ENCODE measurements around the gene FTCDNL1.

FTCDNL1 gene

DNA sequence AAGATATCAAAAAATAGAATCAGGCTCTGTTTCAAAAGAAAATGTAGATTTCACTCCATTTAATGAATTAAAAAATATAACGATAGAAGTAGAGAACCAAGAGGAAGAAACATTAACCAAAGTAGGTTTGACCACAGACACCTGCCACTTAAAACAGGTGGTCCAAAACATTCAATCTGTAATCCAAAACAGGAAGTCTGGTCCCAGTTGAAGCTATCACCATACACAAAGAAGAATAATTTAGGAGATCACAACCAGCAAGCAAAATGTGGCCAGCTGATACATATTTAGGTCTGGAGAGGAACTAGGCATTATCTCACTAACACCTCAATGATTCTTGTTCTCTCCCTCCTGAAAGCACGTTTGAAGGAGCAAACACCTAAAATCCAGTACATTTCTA lies 73.1 kb downstream of the FTCDNL1 start:
- no peak for DNase-seq
- Histone ChIP-seq H3K27ac (ENCODE audit: low read length) (no peak overlapping the region), H4K20me1 (ENCODE audit: insufficient read depth, low read length) (no peaks in the 10 kb centered on the region), H3F3A (ENCODE audit: insufficient read depth, low read length) (no peaks in the 10 kb centered on the region), H3K4me2 (ENCODE audit: low read depth, low read length) (no peak overlapping the region), H2AFZ (ENCODE audit: low read length) (no peak overlapping the region), H3K9me2 (replicated peaks; ENCODE audit: insufficient read depth, low read length) (no peaks in the 10 kb centered on the region), H3K79me2 (ENCODE audit: low read length) (no peaks in the 10 kb centered on the region), H3K9me3 (replicated peaks; ENCODE audit: insufficient read depth, low read length) (no peaks in the 10 kb centered on the region), H3K9ac (ENCODE audit: low read length) (no peak overlapping the region), H3K27me3 (replicated peaks; ENCODE audit: insufficient read depth, low read length) (no peaks in the 10 kb centered on the region), H3K36me3 (replicated peaks; ENCODE audit: insufficient read depth, low read length) (no peaks in the 10 kb centered on the region), H3K4me1 (ENCODE audit: low read length) (no peaks in the 10 kb centered on the region), H3K4me3 (ENCODE audit: low read length) (no peak overlapping the region)
- no peak for TF ChIP-seq EZH2phosphoT487 (IDR thresholded peaks at IDR 0.05; ENCODE audit: low read length)
- TF ChIP-seq, protein P1, sequence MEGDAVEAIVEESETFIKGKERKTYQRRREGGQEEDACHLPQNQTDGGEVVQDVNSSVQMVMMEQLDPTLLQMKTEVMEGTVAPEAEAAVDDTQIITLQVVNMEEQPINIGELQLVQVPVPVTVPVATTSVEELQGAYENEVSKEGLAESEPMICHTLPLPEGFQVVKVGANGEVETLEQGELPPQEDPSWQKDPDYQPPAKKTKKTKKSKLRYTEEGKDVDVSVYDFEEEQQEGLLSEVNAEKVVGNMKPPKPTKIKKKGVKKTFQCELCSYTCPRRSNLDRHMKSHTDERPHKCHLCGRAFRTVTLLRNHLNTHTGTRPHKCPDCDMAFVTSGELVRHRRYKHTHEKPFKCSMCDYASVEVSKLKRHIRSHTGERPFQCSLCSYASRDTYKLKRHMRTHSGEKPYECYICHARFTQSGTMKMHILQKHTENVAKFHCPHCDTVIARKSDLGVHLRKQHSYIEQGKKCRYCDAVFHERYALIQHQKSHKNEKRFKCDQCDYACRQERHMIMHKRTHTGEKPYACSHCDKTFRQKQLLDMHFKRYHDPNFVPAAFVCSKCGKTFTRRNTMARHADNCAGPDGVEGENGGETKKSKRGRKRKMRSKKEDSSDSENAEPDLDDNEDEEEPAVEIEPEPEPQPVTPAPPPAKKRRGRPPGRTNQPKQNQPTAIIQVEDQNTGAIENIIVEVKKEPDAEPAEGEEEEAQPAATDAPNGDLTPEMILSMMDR (IDR thresholded peaks at IDR 0.05; ENCODE audit: low read length): no peak
- TF ChIP-seq EZH2 (optimal IDR thresholded peaks at IDR 0.05; ENCODE audit: low read depth, low read length): no peak

- Histone ChIP-seq H3K4me2 (ENCODE audit: low read depth, low read length) (no peak overlapping the region), H3K79me2 (ENCODE audit: low read length) (no peaks in the 10 kb centered on the region), H3K27me3 (replicated peaks; ENCODE audit: insufficient read depth, low read length) (no peaks in the 10 kb centered on the region), H3K9me2 (replicated peaks; ENCODE audit: insufficient read depth, low read length) (no peaks in the 10 kb centered on the region), H3K4me1 (ENCODE audit: low read length) (no peaks in the 10 kb centered on the region), H2AFZ (ENCODE audit: low read length) (no peak overlapping the region), H3K9me3 (replicated peaks; ENCODE audit: insufficient read depth, low read length) (no peaks in the 10 kb centered on the region), H3K9ac (ENCODE audit: low read length) (no peak overlapping the region), H4K20me1 (ENCODE audit: insufficient read depth, low read length) (no peaks in the 10 kb centered on the region), H3K36me3 (replicated peaks; ENCODE audit: insufficient read depth, low read length) (no peaks in the 10 kb centered on the region), H3F3A (ENCODE audit: insufficient read depth, low read length) (no peaks in the 10 kb centered on the region), H3K4me3 (ENCODE audit: low read length) (no peak overlapping the region), H3K27ac (ENCODE audit: low read length) (no peak overlapping the region)
- DNase-seq: no peak
- TF ChIP-seq EZH2phosphoT487 (IDR thresholded peaks at IDR 0.05; ENCODE audit: low read length): no peak
- TF ChIP-seq EZH2 (optimal IDR thresholded peaks at IDR 0.05; ENCODE audit: low read depth, low read length): no peak
- TF ChIP-seq, protein P1 (IDR thresholded peaks at IDR 0.05; ENCODE audit: low read length): no peak
Measured at GRCh38 chr2:199777315-199777714, 73.7 kb downstream of the FTCDNL1 start.

DNA sequence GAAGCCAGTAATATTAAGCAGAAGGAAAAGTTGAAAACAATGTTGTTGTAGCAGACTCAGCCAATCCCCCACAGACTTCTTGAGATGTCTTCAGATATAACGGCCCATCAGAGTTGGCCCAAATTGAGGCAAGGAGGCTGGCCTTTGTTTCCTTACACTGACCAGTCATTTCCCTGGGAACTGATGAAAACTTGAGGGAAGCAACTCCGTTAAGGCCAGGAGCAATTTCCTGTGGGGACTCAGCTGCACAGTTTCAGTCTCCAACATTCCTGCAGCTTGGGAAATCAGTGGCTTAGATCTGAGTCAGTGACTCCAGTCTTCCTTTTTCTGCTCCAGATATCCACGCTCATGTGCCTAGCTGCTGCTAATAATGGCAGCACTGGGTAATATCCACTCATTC lies 75.7 kb downstream of the FTCDNL1 start:
- DNase-seq: no peak
- Histone ChIP-seq H3K27me3 (replicated peaks; ENCODE audit: insufficient read depth, low read length) (no peaks in the 10 kb centered on the region), H3K27ac (ENCODE audit: low read length) (no peak overlapping the region), H3K4me2 (ENCODE audit: low read depth, low read length) (no peak overlapping the region), H3K4me1 (ENCODE audit: low read length) (no peaks in the 10 kb centered on the region), H3K9me3 (replicated peaks; ENCODE audit: insufficient read depth, low read length) (no peaks in the 10 kb centered on the region), H2AFZ (ENCODE audit: low read length) (no peak overlapping the region), H3K79me2 (ENCODE audit: low read length) (no peaks in the 10 kb centered on the region), H3K4me3 (ENCODE audit: low read length) (no peak overlapping the region), H3K9ac (ENCODE audit: low read length) (no peak overlapping the region), H4K20me1 (ENCODE audit: insufficient read depth, low read length) (no peaks in the 10 kb centered on the region), H3K9me2 (replicated peaks; ENCODE audit: insufficient read depth, low read length) (no peaks in the 10 kb centered on the region), H3K36me3 (replicated peaks; ENCODE audit: insufficient read depth, low read length) (no peaks in the 10 kb centered on the region), H3F3A (ENCODE audit: insufficient read depth, low read length) (no peaks in the 10 kb centered on the region)
- TF ChIP-seq EZH2phosphoT487 (IDR thresholded peaks at IDR 0.05; ENCODE audit: low read length): no peak
- no peak for TF ChIP-seq EZH2 (optimal IDR thresholded peaks at IDR 0.05; ENCODE audit: low read depth, low read length)
- TF ChIP-seq, protein P1 (IDR thresholded peaks at IDR 0.05; ENCODE audit: low read length): no peak
